Immature natural killer cell (primary cell): ENCODE results near the gene C10orf95. TPM values are rescaled to one million over a fixed set of nuclear protein-coding genes. Genes with fewer than 3 reads are reported as not detected.

Experiments
- DNase-seq, 3 donors: peaks; one replicate each; pipeline ENCODE4 v3.0.0; 2022; ENCODE audit warnings: mixed read lengths in 1 of 3
- H3K27ac Mint-ChIP-seq, 6 donors: one replicate each; pipeline ENCODE4 v1.8.0; 2020; ENCODE audit warnings: mixed read lengths in 6 of 6, mild to moderate bottlenecking in 5 of 6, inconsistent platforms in 4 of 6, moderate library complexity in 3 of 6
- H3K27me3 Mint-ChIP-seq, 3 donors: one replicate each; pipeline ENCODE4 v1.8.0; 2020 to 2021; ENCODE audit warnings: low read depth in 3 of 3, mild to moderate bottlenecking in 3 of 3, mixed read lengths in 3 of 3, moderate library complexity in 3 of 3, inconsistent platforms in 1 of 3
- H3K36me3 Mint-ChIP-seq, 3 donors: one replicate each; pipeline ENCODE4 v1.8.0; 2020; ENCODE audit warnings: mixed read lengths in 3 of 3, inconsistent platforms in 2 of 3, mild to moderate bottlenecking in 2 of 3
- H3K4me1 Mint-ChIP-seq, 2 donors: one replicate each; pipeline ENCODE4 v1.8.0; 2020; ENCODE audit warnings: inconsistent platforms in 2 of 2, mild to moderate bottlenecking in 2 of 2, mixed read lengths in 2 of 2, moderate library complexity in 1 of 2
- H3K4me3 Mint-ChIP-seq, 5 donors: one replicate each; pipeline ENCODE4 v1.8.0; 2020; ENCODE audit warnings: mild to moderate bottlenecking in 5 of 5, mixed read lengths in 5 of 5, inconsistent platforms in 3 of 5, moderate library complexity in 3 of 5
- H3K9me3 Mint-ChIP-seq, 6 donors: one replicate each; pipeline ENCODE4 v1.8.0; 2020; ENCODE audit warnings: mild to moderate bottlenecking in 6 of 6, mixed read lengths in 6 of 6, inconsistent platforms in 4 of 6, moderate library complexity in 3 of 6
- polyA plus RNA-seq, 3 donors: library from polyadenylated mRNA; unstranded; fragments of 300-500 nt; fragmentation: Illumina TruSeq; gene quantifications; one replicate each; pipeline ENCODE4 v1.2.3, GENCODE V29; 2021

The C10orf95 gene
- polyA plus RNA-seq, 3 donors from 2014 or later, result 0.32 to 0.67 (median 0.59) TPM

GRCh38 chr10:102406815-102407214, 44.5 kb downstream of the C10orf95 start:
- Mint-ChIP-seq H3K27ac (peak overlapping the region in 1 of 6 donors; percentile 65), H3K9me3 (peaks cover 0 to 3% (median 0%) of the 10 kb centered on the region in 6 donors), H3K4me1 (peaks cover 9 to 18% of the 10 kb centered on the region in 2 donors), H3K4me3 (peak overlapping the region in 2 of 5 donors; percentile 15 to 32), H3K36me3 (peaks cover 0 to 4% (median 0%) of the 10 kb centered on the region in 3 donors), H3K27me3 (peaks cover 22 to 27% (median 26%) of the 10 kb centered on the region in 3 donors)
- no peak for DNase-seq

- Mint-ChIP-seq H3K27me3 (peaks cover 19 to 27% (median 20%) of the 10 kb centered on the region in 3 donors), H3K27ac (peak overlapping the region in 1 of 6 donors; percentile 19), H3K4me3 (no peak overlapping the region), H3K9me3 (peaks cover 0 to 1% (median 0%) of the 10 kb centered on the region in 6 donors), H3K4me1 (peaks cover 9 to 14% of the 10 kb centered on the region in 2 donors), H3K36me3 (peaks cover 0 to 4% (median 0%) of the 10 kb centered on the region in 3 donors)
- no peak for DNase-seq
Measured at GRCh38 chr10:102405632-102406031, 45.7 kb downstream of the C10orf95 start.

GRCh38 chr10:102405108-102405571, 46.2 kb downstream of the C10orf95 start:
- no peak for DNase-seq
- peaks cover 0 to 4% (median 0%) of the 10 kb centered on the region in 3 donors for H3K36me3 Mint-ChIP-seq
- peaks cover 0 to 1% (median 0%) of the 10 kb centered on the region in 6 donors for H3K9me3 Mint-ChIP-seq
- H3K4me3 Mint-ChIP-seq, result no peak overlapping the region
- H3K4me1 Mint-ChIP-seq, result peaks cover 9 to 13% of the 10 kb centered on the region in 2 donors
- H3K27me3 Mint-ChIP-seq, result peaks cover 19 to 27% (median 22%) of the 10 kb centered on the region in 3 donors
- no peak overlapping the region for H3K27ac Mint-ChIP-seq

GRCh38 chr10:102404361-102405107, 46.8 kb downstream of the C10orf95 start:
- H3K27me3 Mint-ChIP-seq, result peaks cover 13 to 21% (median 21%) of the 10 kb centered on the region in 3 donors
- no peak for DNase-seq
- H3K4me3 Mint-ChIP-seq, result no peak overlapping the region
- no peaks in the 10 kb centered on the region for H3K9me3 Mint-ChIP-seq
- H3K4me1 Mint-ChIP-seq, result peaks cover 6 to 8% of the 10 kb centered on the region in 2 donors
- no peak overlapping the region for H3K27ac Mint-ChIP-seq
- peaks cover 0 to under 1% (median 0%) of the 10 kb centered on the region in 3 donors for H3K36me3 Mint-ChIP-seq

- H3K4me1 Mint-ChIP-seq, result peaks cover 9 to 11% of the 10 kb centered on the region in 2 donors
- no peak overlapping the region for H3K4me3 Mint-ChIP-seq
- DNase-seq, result no peak
- no peaks in the 10 kb centered on the region for H3K9me3 Mint-ChIP-seq
- H3K36me3 Mint-ChIP-seq, result no peaks in the 10 kb centered on the region
- H3K27ac Mint-ChIP-seq, result no peak overlapping the region
- H3K27me3 Mint-ChIP-seq, result peaks cover 6 to 25% (median 19%) of the 10 kb centered on the region in 3 donors
Measured at GRCh38 chr10:102403115-102403514, 48.2 kb downstream of the C10orf95 start.

- H3K36me3 Mint-ChIP-seq, result no peaks in the 10 kb centered on the region
- peaks cover 8 to 13% of the 10 kb centered on the region in 2 donors for H3K4me1 Mint-ChIP-seq
- H3K4me3 Mint-ChIP-seq, result no peak overlapping the region
- no peak overlapping the region for H3K27ac Mint-ChIP-seq
- H3K27me3 Mint-ChIP-seq, result peaks cover 6 to 30% (median 19%) of the 10 kb centered on the region in 3 donors
- no peaks in the 10 kb centered on the region for H3K9me3 Mint-ChIP-seq
- no peak for DNase-seq
Measured at GRCh38 chr10:102402512-102402896, 48.8 kb downstream of the C10orf95 start.

GRCh38 chr10:102401735-102402511, 49.4 kb downstream of the C10orf95 start:
- DNase-seq, result no peak
- Mint-ChIP-seq H3K4me1 (peaks cover 9 to 16% of the 10 kb centered on the region in 2 donors), H3K27ac (no peak overlapping the region), H3K27me3 (peaks cover 6 to 28% (median 19%) of the 10 kb centered on the region in 3 donors), H3K9me3 (no peaks in the 10 kb centered on the region), H3K4me3 (no peak overlapping the region), H3K36me3 (no peaks in the 10 kb centered on the region)

GRCh38 chr10:102401342-102401654, 50.0 kb downstream of the C10orf95 start:
- Mint-ChIP-seq H3K27ac (no peak overlapping the region), H3K27me3 (peaks cover 2 to 28% (median 19%) of the 10 kb centered on the region in 3 donors), H3K36me3 (no peaks in the 10 kb centered on the region), H3K4me3 (peak overlapping the region in 1 of 5 donors; percentile 18), H3K9me3 (no peaks in the 10 kb centered on the region), H3K4me1 (peaks cover 15 to 22% of the 10 kb centered on the region in 2 donors)
- no peak for DNase-seq

GRCh38 chr10:102400598-102401341, 50.6 kb downstream of the C10orf95 start:
- Mint-ChIP-seq H3K4me1 (peaks cover 20 to 27% of the 10 kb centered on the region in 2 donors), H3K27me3 (peaks cover 1 to 28% (median 19%) of the 10 kb centered on the region in 3 donors), H3K27ac (peak overlapping the region in 2 of 6 donors; percentile 55 to 58), H3K4me3 (peak overlapping the region in 1 of 5 donors; percentile 24), H3K9me3 (no peaks in the 10 kb centered on the region), H3K36me3 (no peaks in the 10 kb centered on the region)
- DNase-seq, result no peak

- H3K27ac Mint-ChIP-seq, result peak overlapping the region; percentile 8 to 100 (median 60)
- peaks cover 0 to 34% (median 22%) of the 10 kb centered on the region in 3 donors for H3K27me3 Mint-ChIP-seq
Measured at GRCh38 chr10:102400076-102400475, 51.3 kb downstream of the C10orf95 start.

More at GRCh38 chr10:102400076-102400475, 51.3 kb downstream of the C10orf95 start:
- H3K4me1 Mint-ChIP-seq, result peaks cover 23 to 31% of the 10 kb centered on the region in 2 donors
- H3K36me3 Mint-ChIP-seq, result no peaks in the 10 kb centered on the region
- no peaks in the 10 kb centered on the region for H3K9me3 Mint-ChIP-seq
- no peak for DNase-seq
- peak overlapping the region in 2 of 5 donors; percentile 24 to 73 for H3K4me3 Mint-ChIP-seq

Other genes starting within 250 kb of the C10orf95 start
- not detected for gene ELOVL3, start 225.2 kb downstream of the C10orf95 start, polyA plus RNA-seq
- gene PITX3, start 210.0 kb downstream of the C10orf95 start, polyA plus RNA-seq, result not detected
- 10 to 100 TPM in 1 of 3 donors, 1 to 10 TPM in 2; 3.5 to 23.2 (median 7.3) TPM for gene GBF1, start 206.0 kb downstream of the C10orf95 start, polyA plus RNA-seq
- 10 to 100 TPM in 1 of 3 donors, 1 to 10 TPM in 2; 3.6 to 11.4 (median 5.0) TPM for gene NFKB2, start 55.8 kb downstream of the C10orf95 start, polyA plus RNA-seq
- 1 to 10 TPM; 1.2 to 2.2 (median 2.0) TPM for gene PSD, start 32.8 kb downstream of the C10orf95 start, polyA plus RNA-seq
- gene FBXL15, start 30.7 kb downstream of the C10orf95 start, polyA plus RNA-seq, result 10 to 100 TPM; 39.5 to 43.9 (median 39.7) TPM
- gene CUEDC2, start 19.0 kb downstream of the C10orf95 start, polyA plus RNA-seq, result 10 to 100 TPM; 61.8 to 65.3 (median 63.3) TPM
- 100 to 1,000 TPM in 2 of 3 donors, 10 to 100 TPM in 1; 91.6 to 125 (median 115) TPM for gene ACTR1A, start 51.2 kb upstream of the C10orf95 start, polyA plus RNA-seq
- gene SUFU, start 52.4 kb upstream of the C10orf95 start, polyA plus RNA-seq, result 1 to 10 TPM; 1.3 to 6.7 (median 2.1) TPM
- 10 to 100 TPM; 30.5 to 78.8 (median 39.2) TPM for gene TRIM8, start 192.9 kb upstream of the C10orf95 start, polyA plus RNA-seq